ENCODE measurements around the gene TRDMT1. TPM values are rescaled to one million over a fixed set of nuclear protein-coding genes. Genes with fewer than 3 reads are reported as not detected.

The TRDMT1 gene
- total RNA-seq, 2 donors from 2014 or later: 12.3 to 21.0 TPM

GRCh38 chr10:17143055-17143690 lies 58.3 kb downstream of the TRDMT1 start:
- Histone ChIP-seq H3K4me3 (peak overlapping the region; percentile 3), H3K27ac (peak overlapping the region; percentile 66 to 73), H3K4me1 (ENCODE audit: control insufficient read depth in 1 of 2, low read depth in 2 of 2) (peaks cover 15 to 40% of the 10 kb centered on the region in 2 donors), H3K36me3 (no peaks in the 10 kb centered on the region), H3K27me3 (replicated peaks; ENCODE audit: insufficient read depth) (no peaks in the 10 kb centered on the region), H3K9me3 (no peaks in the 10 kb centered on the region)
- no peak for ATAC-seq (ENCODE audit: insufficient number of reproducible peaks, low FRiP score, low read depth)
- no peak for TF ChIP-seq CTCF (IDR thresholded peaks at IDR 0.05)
- DNase-seq (ENCODE audit: low spot score): no peak

DNA sequence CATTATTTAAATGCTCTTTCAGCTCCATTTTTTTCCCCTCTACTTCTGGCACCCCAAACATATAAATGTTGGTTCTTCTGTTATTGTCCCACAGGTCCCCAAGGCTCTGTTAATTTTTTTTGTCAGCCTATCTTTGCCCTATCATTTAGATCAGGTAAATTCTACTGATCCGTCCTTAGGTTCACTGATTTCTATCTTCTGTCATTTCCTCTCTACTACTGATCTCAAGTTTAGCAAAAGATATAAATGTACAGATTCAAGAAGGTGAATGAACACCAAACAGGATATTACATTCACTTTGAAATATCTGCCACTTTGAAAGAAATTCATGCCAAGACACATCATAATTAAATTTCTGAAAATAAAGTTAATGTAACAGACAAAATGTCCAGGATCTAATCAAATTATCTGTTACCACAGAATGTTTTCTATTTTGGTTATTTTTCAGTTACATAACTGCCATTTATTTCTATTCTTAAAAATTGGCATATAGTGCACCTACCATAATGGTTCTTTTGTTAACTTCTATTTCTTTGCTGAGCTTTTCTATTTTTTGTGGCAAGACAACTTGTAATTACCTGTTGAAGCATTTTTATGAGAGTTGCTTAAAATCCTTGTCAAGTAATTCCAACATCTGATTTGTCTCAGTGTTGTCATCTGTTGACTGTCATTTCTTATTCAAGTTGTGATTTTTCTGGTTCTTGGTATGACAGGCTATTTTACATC lies 59.8 kb downstream of the TRDMT1 start:
- ATAC-seq (ENCODE audit: insufficient number of reproducible peaks, low FRiP score, low read depth) (no peak), DNase-seq (ENCODE audit: low spot score) (no peak)
- Histone ChIP-seq H3K9me3 (no peaks in the 10 kb centered on the region), H3K4me1 (ENCODE audit: control insufficient read depth in 1 of 2, low read depth in 2 of 2) (peaks cover 15 to 40% of the 10 kb centered on the region in 2 donors), H3K4me3 (no peak overlapping the region), H3K27me3 (replicated peaks; ENCODE audit: insufficient read depth) (no peaks in the 10 kb centered on the region), H3K27ac (peak overlapping the region; percentile 66 to 73), H3K36me3 (no peaks in the 10 kb centered on the region)
- no peak for TF ChIP-seq CTCF (IDR thresholded peaks at IDR 0.05)

DNA sequence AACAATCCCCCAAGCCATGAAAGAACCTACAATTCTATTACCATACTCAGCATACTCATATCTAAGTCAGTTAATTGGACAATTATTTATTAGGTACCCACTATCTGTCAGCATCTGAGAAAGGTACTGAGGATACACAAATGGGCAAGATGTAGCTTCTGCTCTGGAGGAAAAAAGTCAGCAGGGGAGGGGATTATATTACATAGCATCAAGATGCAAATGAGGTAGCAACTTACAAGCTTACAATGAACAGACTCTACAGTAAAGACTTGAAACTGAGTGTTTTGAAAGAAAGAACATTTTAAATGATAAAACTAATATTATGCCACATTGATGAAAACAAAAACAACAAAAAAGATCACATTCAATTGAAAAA lies 61.1 kb downstream of the TRDMT1 start:
- DNase-seq (ENCODE audit: low spot score): no peak
- H3K36me3 ChIP-seq: no peaks in the 10 kb centered on the region
- no peak for ATAC-seq (ENCODE audit: insufficient number of reproducible peaks, low FRiP score, low read depth)
- no peak overlapping the region for H3K4me3 ChIP-seq
- TF ChIP-seq CTCF (IDR thresholded peaks at IDR 0.05): no peak
- H3K27me3 ChIP-seq (replicated peaks; ENCODE audit: insufficient read depth): no peaks in the 10 kb centered on the region
- H3K9me3 ChIP-seq: no peaks in the 10 kb centered on the region
- peaks cover 15 to 40% of the 10 kb centered on the region in 2 donors for H3K4me1 ChIP-seq (ENCODE audit: control insufficient read depth in 1 of 2, low read depth in 2 of 2)
- H3K27ac ChIP-seq: no peak overlapping the region

- Histone ChIP-seq H3K4me3 (no peak overlapping the region), H3K9me3 (no peaks in the 10 kb centered on the region), H3K27me3 (replicated peaks; ENCODE audit: insufficient read depth) (no peaks in the 10 kb centered on the region), H3K36me3 (no peaks in the 10 kb centered on the region), H3K4me1 (ENCODE audit: control insufficient read depth in 1 of 2, low read depth in 2 of 2) (peaks cover 9 to 25% of the 10 kb centered on the region in 2 donors), H3K27ac (no peak overlapping the region)
- TF ChIP-seq CTCF (IDR thresholded peaks at IDR 0.05): no peak
- DNase-seq (ENCODE audit: low spot score): no peak
- no peak for ATAC-seq (ENCODE audit: insufficient number of reproducible peaks, low FRiP score, low read depth)
Measured at GRCh38 chr10:17138460-17139042, 62.9 kb downstream of the TRDMT1 start.

- Histone ChIP-seq H3K36me3 (no peaks in the 10 kb centered on the region), H3K4me3 (no peak overlapping the region), H3K27me3 (replicated peaks; ENCODE audit: insufficient read depth) (no peaks in the 10 kb centered on the region), H3K4me1 (ENCODE audit: control insufficient read depth in 1 of 2, low read depth in 2 of 2) (no peaks in the 10 kb centered on the region), H3K27ac (no peak overlapping the region), H3K9me3 (no peaks in the 10 kb centered on the region)
- ATAC-seq (ENCODE audit: insufficient number of reproducible peaks, low FRiP score, low read depth): no peak
- TF ChIP-seq CTCF (IDR thresholded peaks at IDR 0.05): no peak
- DNase-seq (ENCODE audit: low spot score): no peak
Measured at GRCh38 chr10:17134737-17135260, 66.7 kb downstream of the TRDMT1 start.
